DLD1 (cell line): ENCODE data around the gene ADAMTS9.

ENCODE experiments used
- in situ Hi-C: cut with HindIII; loops from 2 replicates; pipeline ENCODE4 v1.10.0; 2017; ENCODE audit warnings: low sequenced_read_pairs

The ADAMTS9 gene

GRCh38 chr3:64586952-64587351 is 100.8 kb downstream of the ADAMTS9 start:
- in situ Hi-C loops = no loop called here

DNA sequence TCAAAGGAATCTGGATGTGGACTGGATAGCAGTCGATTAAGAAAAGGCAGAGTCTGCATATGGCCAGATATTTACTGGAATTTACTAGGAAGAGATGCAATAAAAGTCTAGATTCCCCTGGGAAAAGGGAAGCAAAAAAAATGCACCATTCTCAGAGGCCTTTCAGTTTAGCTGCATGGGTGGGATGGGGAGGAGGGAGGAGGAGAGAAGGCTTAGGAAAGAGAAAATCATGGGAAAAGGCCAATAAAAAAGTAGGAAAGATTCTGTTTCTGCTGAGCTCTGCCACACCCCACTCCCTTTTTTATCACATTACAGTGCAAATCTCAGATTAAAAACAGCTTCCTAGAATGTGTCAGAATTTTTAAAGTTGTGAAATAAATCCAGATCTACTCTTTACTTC is 103.6 kb downstream of the ADAMTS9 start:
- in situ Hi-C loops = no loop called here

DNA sequence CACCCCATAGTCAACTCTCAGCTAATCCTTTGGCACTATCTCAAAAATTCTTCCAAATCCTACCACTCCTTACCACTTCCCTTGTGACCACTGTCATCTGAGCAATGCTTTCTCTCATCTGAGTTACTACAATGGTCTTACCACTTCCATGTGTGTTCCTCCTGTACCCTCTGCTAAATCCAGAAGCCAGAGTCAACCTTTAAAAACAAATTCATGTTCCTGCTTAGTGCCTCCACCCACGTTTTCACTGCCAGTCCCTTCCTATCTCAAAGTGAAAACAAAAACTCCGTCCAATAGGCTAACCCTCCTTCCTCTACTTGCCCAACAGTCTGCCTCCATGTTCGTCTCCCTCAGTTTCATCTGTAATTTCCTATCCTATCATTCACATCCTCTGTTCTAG is 109.0 kb downstream of the ADAMTS9 start:
- in situ Hi-C loops = no loop called here

- in situ Hi-C loops = no loop called here
Observed at GRCh38 chr3:64578062-64578770, 109.6 kb downstream of the ADAMTS9 start.

DNA sequence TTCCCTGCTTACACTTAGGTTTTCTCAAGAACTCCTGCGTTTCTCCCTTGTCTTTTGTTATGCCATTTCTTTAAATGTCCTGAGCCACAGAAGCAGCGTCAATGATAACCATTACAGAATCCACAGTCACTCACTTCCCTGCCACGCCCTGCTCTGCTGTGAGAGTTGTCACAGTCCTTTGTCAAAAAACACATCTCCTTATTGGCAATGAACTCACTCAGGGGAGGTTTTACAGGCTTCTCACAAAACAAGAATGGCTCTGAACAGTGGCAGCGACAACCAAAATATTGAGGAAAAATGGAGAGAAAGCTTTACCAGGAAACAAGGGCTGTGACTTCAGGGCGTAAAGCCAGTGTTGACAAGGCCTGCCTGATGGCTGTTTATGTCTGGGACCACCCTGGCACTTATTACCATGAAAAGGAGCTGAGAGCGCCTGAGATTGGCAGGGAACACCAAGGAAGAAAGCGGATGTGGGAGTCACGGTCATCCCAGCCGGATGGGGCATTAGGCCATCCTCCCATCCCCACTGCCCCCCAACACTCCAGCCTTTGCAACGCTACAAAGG is 111.5 kb downstream of the ADAMTS9 start:
- in situ Hi-C loops = no loop called here

DNA sequence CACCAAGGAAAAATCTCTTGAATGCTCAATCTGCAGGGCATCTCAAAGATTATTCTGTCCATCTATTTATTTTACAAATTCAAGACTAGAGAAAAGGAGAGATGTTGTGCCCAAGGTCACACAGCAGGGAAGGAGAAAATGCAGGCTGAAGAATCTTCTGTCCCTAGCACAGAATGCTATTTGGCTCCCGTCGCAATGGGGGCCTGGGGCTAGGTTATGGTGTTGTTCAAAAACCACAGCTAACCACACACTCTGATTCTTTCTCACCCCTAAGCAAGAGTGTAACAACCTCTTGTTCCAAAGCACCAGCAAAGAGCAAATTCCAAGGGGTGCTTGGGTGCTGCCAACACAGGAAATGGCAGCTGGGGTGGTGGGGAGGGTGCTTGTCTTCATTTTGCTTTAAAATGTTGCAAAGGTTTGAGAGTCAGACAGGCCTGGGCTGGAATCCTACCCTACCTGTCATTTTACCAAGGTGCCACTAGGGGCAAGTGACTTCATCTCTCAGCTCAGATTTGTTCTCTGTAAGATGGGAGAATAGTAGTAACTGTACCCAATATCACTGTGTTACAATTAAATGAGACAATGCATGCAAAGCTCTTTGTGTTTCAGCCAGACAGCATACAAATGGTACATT is 112.5 kb downstream of the ADAMTS9 start:
- in situ Hi-C loops = no loop called here

- in situ Hi-C loops = no loop called here
Observed at GRCh38 chr3:64574194-64574593, 113.6 kb downstream of the ADAMTS9 start.

DNA sequence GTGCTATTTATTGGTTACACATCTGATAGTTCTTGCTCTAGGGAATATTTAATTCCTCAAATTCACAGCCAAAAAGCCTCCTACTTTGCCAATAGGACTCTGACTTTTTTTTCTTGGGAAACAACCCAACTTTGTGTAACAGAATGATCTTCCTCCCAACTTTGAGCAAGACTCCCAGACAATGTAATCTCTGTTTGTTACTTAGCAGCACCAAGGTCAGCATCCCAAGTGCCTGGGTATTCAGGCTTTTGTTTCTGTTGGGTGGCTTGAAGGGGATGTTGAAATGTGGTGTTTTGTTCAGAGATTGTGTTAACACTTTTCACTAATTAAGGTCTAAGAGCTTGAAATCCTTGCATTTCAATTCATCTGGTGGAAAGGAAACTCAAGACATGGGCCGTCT is 115.8 kb downstream of the ADAMTS9 start:
- in situ Hi-C loops = no loop called here

GRCh38 chr3:64568895-64569517 is 118.8 kb downstream of the ADAMTS9 start:
- in situ Hi-C loops = no loop called here

DNA sequence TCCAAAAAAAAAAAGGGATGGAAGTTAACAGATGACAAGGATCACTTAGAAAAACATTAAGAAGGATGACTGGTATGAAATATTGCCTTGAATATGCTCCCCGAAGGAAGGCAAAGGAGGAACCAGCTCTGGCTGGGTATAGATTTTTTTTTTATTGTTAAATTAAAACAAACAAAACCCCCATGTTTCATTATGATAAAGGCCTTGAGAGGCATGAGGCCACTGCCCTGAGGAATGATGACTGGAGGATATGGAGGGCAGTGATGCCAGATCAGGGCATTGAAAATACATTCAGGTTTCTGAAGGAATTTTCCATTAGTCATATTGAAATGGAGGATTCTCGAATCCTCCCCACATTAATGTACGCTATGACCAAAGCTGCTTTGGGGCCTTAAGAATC is 120.9 kb downstream of the ADAMTS9 start:
- in situ Hi-C loops = no loop called here

DNA sequence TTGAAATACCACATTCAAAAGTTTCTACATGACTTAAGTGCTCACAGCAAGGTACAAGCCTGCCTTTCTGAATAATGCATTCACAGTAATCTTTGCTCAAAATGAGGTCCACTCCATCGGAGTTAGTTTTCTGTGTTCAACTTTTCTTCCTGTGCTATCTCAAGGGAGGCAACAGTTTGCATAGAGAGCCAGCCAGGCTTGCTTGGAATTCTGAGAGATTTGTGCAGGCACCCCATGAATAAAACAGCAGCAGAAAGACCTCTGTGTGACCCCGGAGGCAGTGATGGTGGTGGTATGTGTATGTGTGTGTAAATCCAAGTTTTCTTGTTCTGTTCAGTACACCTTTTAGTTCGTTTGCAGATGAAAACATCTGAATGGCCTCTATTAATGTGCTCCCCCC is 124.0 kb downstream of the ADAMTS9 start:
- in situ Hi-C loops = no loop called here

DNA sequence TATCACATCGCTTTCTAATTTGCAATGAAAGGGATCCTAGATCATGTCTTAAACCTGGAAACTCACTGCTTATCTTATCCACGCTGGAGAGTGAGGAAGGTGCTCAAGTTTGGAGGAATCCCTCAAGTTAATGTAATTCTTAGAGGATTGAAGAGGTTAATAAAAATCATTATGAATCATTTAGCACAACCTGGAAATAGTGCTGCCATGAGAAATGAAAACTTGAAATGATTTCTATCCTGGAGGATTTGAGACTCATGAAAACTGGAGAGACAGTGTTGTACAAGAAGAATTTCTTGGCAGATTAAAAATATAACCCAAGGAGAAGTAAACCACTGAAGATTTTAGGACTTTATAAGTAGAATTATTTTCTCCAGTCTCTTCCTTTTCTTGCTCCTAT is 125.9 kb downstream of the ADAMTS9 start:
- in situ Hi-C loops = no loop called here

- in situ Hi-C loops = no loop called here
Observed at GRCh38 chr3:64561325-64561843, 126.4 kb downstream of the ADAMTS9 start.

DNA sequence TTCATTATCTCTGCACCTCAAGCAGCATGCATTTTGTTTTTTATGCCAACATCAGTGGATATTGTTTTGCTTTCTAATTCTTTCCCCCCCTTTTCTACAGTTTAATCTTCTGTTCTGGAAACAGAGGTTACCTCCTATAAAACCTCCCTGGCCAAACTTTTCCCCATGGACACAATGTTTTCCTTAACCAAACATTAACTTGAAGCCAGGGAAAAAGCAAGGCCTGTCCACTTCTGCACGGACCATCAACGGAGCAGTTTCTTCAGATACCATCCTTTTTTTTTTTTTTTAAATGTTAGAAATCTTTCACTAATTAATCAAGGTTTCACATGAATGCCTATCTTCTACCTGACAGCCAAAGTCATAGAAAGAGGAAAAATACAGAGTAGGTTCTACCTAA is 127.0 kb downstream of the ADAMTS9 start:
- in situ Hi-C loops = no loop called here

DNA sequence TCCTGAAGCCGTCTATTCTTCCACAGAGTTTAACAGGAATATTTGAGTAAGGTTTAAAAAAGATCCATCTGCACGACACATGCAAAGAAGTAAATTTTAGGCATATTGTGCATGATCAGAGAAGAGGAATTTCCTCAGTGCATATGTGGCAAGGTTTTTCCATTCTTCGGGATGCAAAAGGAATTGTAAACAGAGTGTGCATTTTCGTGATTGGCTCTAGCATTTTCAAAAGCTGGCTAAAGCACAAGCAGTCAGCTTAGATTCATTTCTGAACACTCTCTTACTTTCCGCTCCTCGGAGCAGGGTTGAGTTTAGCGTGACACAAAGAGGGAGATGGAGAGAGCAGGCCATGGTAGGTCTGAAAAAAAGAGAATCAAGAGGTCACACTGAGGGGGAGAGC is 128.2 kb downstream of the ADAMTS9 start:
- in situ Hi-C loops = no loop called here

- in situ Hi-C loops = no loop called here
Observed at GRCh38 chr3:64556046-64556445, 131.8 kb downstream of the ADAMTS9 start.

DNA sequence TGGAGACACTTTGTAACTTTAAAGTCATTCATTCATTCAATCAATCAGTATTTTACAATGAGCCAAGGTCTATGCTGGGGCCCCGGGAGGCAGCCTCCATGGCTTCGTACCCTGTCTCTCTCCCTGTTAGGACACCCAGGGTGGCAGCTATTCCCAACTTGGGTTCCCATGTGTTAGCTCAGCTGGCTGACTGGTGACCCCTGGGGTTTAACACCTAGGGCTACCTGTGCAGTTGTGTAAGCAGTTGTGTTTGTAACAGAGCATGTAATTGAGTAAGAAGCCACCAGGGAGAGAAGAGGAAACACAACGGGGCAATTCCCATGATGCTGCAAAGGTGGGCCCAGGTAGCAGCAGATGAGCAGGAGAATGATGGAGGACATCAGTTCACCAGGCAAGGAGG is 132.4 kb downstream of the ADAMTS9 start:
- in situ Hi-C loops = no loop called here

GRCh38 chr3:64554096-64554920 is 133.5 kb downstream of the ADAMTS9 start:
- in situ Hi-C loops = no loop called here

- in situ Hi-C loops = no loop called here
Observed at GRCh38 chr3:64552966-64553365, 134.8 kb downstream of the ADAMTS9 start.

DNA sequence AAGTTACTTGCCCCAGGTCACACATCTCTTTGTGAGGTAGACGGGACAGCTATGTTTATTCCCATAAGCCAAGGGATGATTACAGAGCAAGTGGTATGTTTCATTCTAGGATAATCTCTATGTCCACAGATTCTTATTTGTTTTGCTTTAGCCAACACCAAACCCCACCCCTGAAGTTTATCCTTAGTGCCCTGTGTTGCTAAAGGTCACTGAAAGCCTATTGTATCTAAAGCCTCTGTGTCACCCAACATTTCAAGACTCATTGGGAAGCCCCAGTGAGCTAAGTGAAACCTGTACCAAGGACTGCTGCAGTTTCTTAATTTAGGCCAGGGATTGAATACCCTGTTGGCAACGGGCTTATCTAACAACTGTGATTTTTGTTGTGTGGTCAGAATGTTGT is 135.6 kb downstream of the ADAMTS9 start:
- in situ Hi-C loops = no loop called here

- in situ Hi-C loops = no loop called here
Observed at GRCh38 chr3:64551697-64552096, 136.1 kb downstream of the ADAMTS9 start.
